Small intestine (tissue), 16 donors: Measurements from ENCODE around the gene MDC1. TPM values are rescaled to one million over a fixed set of nuclear protein-coding genes. Genes with fewer than 3 reads are reported as not detected.
A peak's percentile ranks its signal among the peaks of the same experiment; 100 is the strongest.
"Not testable (repeated sequence)": the region's sequence is repeated elsewhere in the genome, so short reads cannot be mapped to it uniquely, and the experiment has no call there.

ENCODE experiments used
- DNase-seq, 2 donors: peaks; one replicate each; pipeline versions ENCODE4 v3.0.0 to v3.0.0-alpha.2; 2013
- FAIRE-seq: peaks from 2 replicates; lab custom pipeline; 2012; peaks lifted over from hg19 to GRCh38; lab: Jason Lieb, UNC
- H3K27ac ChIP-seq, 3 donors: one replicate each; pipeline ENCODE4 v1.5.1; 2013; ENCODE audit warnings: low read length in 2 of 3, mild to moderate bottlenecking in 2 of 3, control low read depth in 1 of 3, inconsistent platforms in 1 of 3, low read depth in 1 of 3, moderate library complexity in 1 of 3
- H3K27me3 ChIP-seq, 3 donors: one replicate each; pipeline ENCODE4 v1.6.1; 2013; ENCODE audit warnings: low read length in 3 of 3, inconsistent platforms in 1 of 3; ENCODE audit not compliant: control insufficient read depth in 3 of 3, insufficient read depth in 3 of 3
- H3K36me3 ChIP-seq, 3 donors: one replicate each; pipeline ENCODE4 v1.6.1; 2013; ENCODE audit warnings: low read length in 3 of 3, inconsistent platforms in 1 of 3, low read depth in 1 of 3, mild to moderate bottlenecking in 1 of 3, moderate library complexity in 1 of 3; ENCODE audit not compliant: control insufficient read depth in 3 of 3, insufficient read depth in 2 of 3
- H3K4me1 ChIP-seq, 3 donors: one replicate each; pipeline ENCODE4 v1.6.1; 2013; ENCODE audit warnings: low read length in 2 of 3, inconsistent platforms in 1 of 3, low read depth in 1 of 3, mild to moderate bottlenecking in 1 of 3, moderate library complexity in 1 of 3; ENCODE audit not compliant: control insufficient read depth in 3 of 3, insufficient read depth in 2 of 3
- H3K4me3 ChIP-seq, 3 donors: one replicate each; pipeline ENCODE4 v1.5.1; 2013; ENCODE audit warnings: low read length in 3 of 3, control low read depth in 1 of 3, inconsistent platforms in 1 of 3, low read depth in 1 of 3, mild to moderate bottlenecking in 1 of 3, moderate library complexity in 1 of 3
- H3K9me3 ChIP-seq, 2 donors: one replicate each; pipeline ENCODE4 v1.6.1; 2013; ENCODE audit warnings: low read depth in 1 of 2, low read length in 1 of 2; ENCODE audit not compliant: control insufficient read depth in 2 of 2, insufficient read depth in 1 of 2
- whole genome bisulfite sequencing, 3 donors: extraction: QIAGEN DNeasy Blood & Tissue Kit; methylation state at CpG; one replicate each; pipeline ENCODE4 v1.1.7; 2013; 5-methylcytosine and 5-hydroxymethylcytosine counted together
- long read RNA-seq, 10 donors: transcript quantifications; one replicate each; lab custom pipeline, GENCODE V29; 2026
- polyA plus RNA-seq, 4 donors: library from polyadenylated mRNA; stranded (reverse) in 3 of 4; unstranded in 1 of 4; fragments of 200-250 nt in 3 of 4; fragments of 120-200 nt in 1 of 4; gene quantifications; one replicate each; pipeline versions ENCODE4 v1.2.1 to v1.2.3, GENCODE V29; 2013
- donor health status: healthy with polysubstance abuse.
- donor health status: control.
- donor health status: control.
- donor health status: Bipolar disorder and iron deficiency.
- donor health status: healthy.

Gene MDC1
- polyA plus RNA-seq = 10 to 100 TPM in 2 of 4 donors, 1 to 10 TPM in 2; 1.8 to 20.7 (median 7.6) TPM
- long read RNA-seq, donor 1, partial matches to known transcripts = 0 of 4 reads
- long read RNA-seq, donor 1, other reads (novel, unspliced or antisense) = 0 of 4 reads
- long read RNA-seq, donor 2, partial matches to known transcripts = 16 of 156 reads
- long read RNA-seq, donor 2, other reads (novel, unspliced or antisense) = 140 of 156 reads
- long read RNA-seq, donor 3, partial matches to known transcripts = 0 of 3 reads
- long read RNA-seq, donor 3, other reads (novel, unspliced or antisense) = 0 of 3 reads
- long read RNA-seq, donor 4 = 0 reads
- long read RNA-seq, donor 5, partial matches to known transcripts = 0 of 1 reads
- long read RNA-seq, donor 5, other reads (novel, unspliced or antisense) = 0 of 1 reads
- long read RNA-seq, donor 6, partial matches to known transcripts = 186 of 186 reads
- long read RNA-seq, donor 6, other reads (novel, unspliced or antisense) = 0 of 186 reads
- long read RNA-seq, donor 7, partial matches to known transcripts = 0 of 4 reads
- long read RNA-seq, donor 7, other reads (novel, unspliced or antisense) = 0 of 4 reads
- long read RNA-seq, donor 8 = 0 reads
- long read RNA-seq, donor 9 = 0 reads
- long read RNA-seq, donor 10, partial matches to known transcripts = 0 of 2 reads
- long read RNA-seq, donor 10, other reads (novel, unspliced or antisense) = 0 of 2 reads

GRCh38 chr6:30717129-30717844 lies at the start of gene MDC1:
TSS of gene MDC1 (minus strand) at chr6:30717281. CDS start at chr6:30715175, 2,106 bp downstream.
- Histone ChIP-seq H3K4me3 (peak within 1 kb of the TSS; percentile 39 to 71 (median 67)), H3K27ac (peak within 1 kb of the TSS; percentile 90 to 93 (median 91)), H3K9me3 (no peaks in the 10 kb centered on the region), H3K27me3 (no peaks in the 10 kb centered on the region), H3K4me1 (peaks cover 0 to 8% (median 0%) of the 10 kb centered on the region in 3 donors), H3K36me3 (peaks cover 2 to 21% (median 5%) of the 10 kb centered on the region in 3 donors)
- DNase-seq (peak; percentile 99 to 100), FAIRE-seq (peak; percentile 15)
- WGBS, 3 donors = 0 to 1% (median 0%) methylated on average over 44 to 48 of the region's 48 CpGs

- FAIRE-seq (no peak), DNase-seq (no peak)
- Histone ChIP-seq H3K4me1 (peaks cover 3 to 28% (median 23%) of the 10 kb centered on the region in 3 donors), H3K36me3 (no peaks in the 10 kb centered on the region), H3K4me3 (no peak overlapping the region), H3K9me3 (no peaks in the 10 kb centered on the region), H3K27ac (no peak overlapping the region), H3K27me3 (no peaks in the 10 kb centered on the region)
- 80 to 85% (median 81%) methylated on average over 6 of the region's 6 CpGs for WGBS, 3 donors
Observed at GRCh38 chr6:30766461-30767157, 49.5 kb upstream of the MDC1 start.

- FAIRE-seq, H3K27ac ChIP-seq, H3K9me3 ChIP-seq, H3K27me3 ChIP-seq, H3K4me3 ChIP-seq, H3K36me3 ChIP-seq, DNase-seq: not testable (repeated sequence)
- WGBS, 3 donors = 65 to 100% (median 88%) methylated on average over 1 of the region's 1 CpG
- peaks cover 3 to 28% (median 23%) of the 10 kb centered on the region in 3 donors for H3K4me1 ChIP-seq
Observed at GRCh38 chr6:30765495-30765894, 48.4 kb upstream of the MDC1 start.

GRCh38 chr6:30764490-30765043 lies 47.5 kb upstream of the MDC1 start:
- not testable (repeated sequence) for H3K27me3 ChIP-seq, H3K36me3 ChIP-seq, H3K9me3 ChIP-seq, H3K4me3 ChIP-seq, DNase-seq, FAIRE-seq
- H3K4me1 ChIP-seq = peaks cover 3 to 22% (median 21%) of the 10 kb centered on the region in 3 donors
- peak overlapping the region in 2 of 3 donors; percentile 64 to 74 for H3K27ac ChIP-seq
- WGBS, 3 donors = 63 to 73% (median 71%) methylated on average over 13 of the region's 13 CpGs

- Histone ChIP-seq H3K4me1 (peaks cover 3 to 18% (median 15%) of the 10 kb centered on the region in 3 donors), H3K36me3 (no peaks in the 10 kb centered on the region), H3K9me3 (no peaks in the 10 kb centered on the region), H3K4me3 (no peak overlapping the region), H3K27ac (peak overlapping the region in 2 of 3 donors; percentile 64 to 74), H3K27me3 (no peaks in the 10 kb centered on the region)
- 24 to 36% (median 33%) methylated on average over 8 of the region's 8 CpGs for WGBS, 3 donors
- FAIRE-seq (no peak), DNase-seq (peak; percentile 61 to 79)
Observed at GRCh38 chr6:30763618-30764489, 46.8 kb upstream of the MDC1 start.

- peaks cover 3 to 16% (median 11%) of the 10 kb centered on the region in 3 donors for H3K4me1 ChIP-seq
- H3K27me3 ChIP-seq = no peaks in the 10 kb centered on the region
- FAIRE-seq (no peak), DNase-seq (no peak)
- no peak overlapping the region for H3K4me3 ChIP-seq
- H3K27ac ChIP-seq = peak overlapping the region in 2 of 3 donors; percentile 64 to 74
- WGBS, 3 donors = 81 to 94% (median 86%) methylated on average over 1 of the region's 1 CpG
- no peaks in the 10 kb centered on the region for H3K9me3 ChIP-seq
- no peaks in the 10 kb centered on the region for H3K36me3 ChIP-seq
Observed at GRCh38 chr6:30763155-30763617, 46.1 kb upstream of the MDC1 start.

- WGBS, 3 donors = 89 to 93% (median 90%) methylated on average over 4 of the region's 4 CpGs
- FAIRE-seq (no peak), DNase-seq (no peak)
- Histone ChIP-seq H3K27me3 (no peaks in the 10 kb centered on the region), H3K36me3 (no peaks in the 10 kb centered on the region), H3K4me3 (no peak overlapping the region), H3K9me3 (no peaks in the 10 kb centered on the region), H3K4me1 (peaks cover 3 to 16% (median 11%) of the 10 kb centered on the region in 3 donors), H3K27ac (no peak overlapping the region)
Observed at GRCh38 chr6:30761791-30762429, 44.8 kb upstream of the MDC1 start.
